Duodenal mucosa (tissue), 2 donors: Measurements from ENCODE around the gene RASEF.
A peak's percentile ranks its signal among the peaks of the same experiment; 100 is the strongest.

Source experiments
- H3K27ac ChIP-seq: one replicate; pipeline ENCODE4 v1.7.0; 2013; ENCODE audit warnings: low read depth, low read length
- H3K27me3 ChIP-seq, 2 donors: one replicate each; pipeline ENCODE4 v1.7.0; 2013; ENCODE audit warnings: low read length in 2 of 2, control low read depth in 1 of 2; ENCODE audit not compliant: insufficient read depth in 2 of 2, control insufficient read depth in 1 of 2
- H3K36me3 ChIP-seq, 2 donors: one replicate each; pipeline ENCODE4 v1.7.0; 2013; ENCODE audit warnings: low read length in 2 of 2, control low read depth in 1 of 2; ENCODE audit not compliant: insufficient read depth in 2 of 2, control insufficient read depth in 1 of 2
- H3K4me1 ChIP-seq, 2 donors: one replicate each; pipeline ENCODE4 v1.7.0; 2013; ENCODE audit warnings: low read length in 2 of 2, control low read depth in 1 of 2; ENCODE audit not compliant: insufficient read depth in 2 of 2, control insufficient read depth in 1 of 2
- H3K4me3 ChIP-seq, 2 donors: one replicate each; pipeline ENCODE4 v1.7.0; 2013; ENCODE audit warnings: low read length in 2 of 2, low read depth in 1 of 2
- H3K9ac ChIP-seq, 2 donors: one replicate each; pipeline ENCODE4 v1.7.0; 2013; ENCODE audit warnings: low read length in 2 of 2, low read depth in 1 of 2
- H3K9me3 ChIP-seq, 2 donors: one replicate each; pipeline ENCODE4 v1.7.0; 2013; ENCODE audit warnings: low read length in 2 of 2, control low read depth in 1 of 2; ENCODE audit not compliant: control insufficient read depth in 1 of 2

Gene RASEF

DNA sequence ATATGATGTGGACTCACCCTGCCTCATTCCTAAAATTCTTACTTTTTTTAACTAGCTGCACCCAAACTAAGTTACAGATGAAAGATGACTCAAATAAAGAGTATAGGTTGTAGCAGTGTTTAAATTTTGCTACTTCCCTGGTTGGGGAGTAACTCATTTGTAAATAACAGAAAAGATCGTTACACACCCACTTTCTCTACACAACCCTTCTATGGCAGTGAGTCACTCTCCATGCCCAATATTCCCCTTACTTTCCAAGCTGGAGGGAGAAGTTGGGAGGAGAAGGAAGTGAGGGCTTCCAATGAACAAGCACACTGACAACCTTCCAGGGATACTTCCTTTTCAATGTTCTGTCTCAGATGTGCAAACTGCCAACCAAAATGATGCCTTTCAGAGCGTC is 1.9 kb downstream of the RASEF start:
- Histone ChIP-seq H3K27me3 (no peaks in the 10 kb centered on the region), H3K9me3 (no peaks in the 10 kb centered on the region), H3K9ac (peak overlapping the region; percentile 29 to 45), H3K4me3 (peak overlapping the region; percentile 69 to 73), H3K27ac (no peak overlapping the region), H3K36me3 (no peaks in the 10 kb centered on the region), H3K4me1 (peaks cover 13 to 30% of the 10 kb centered on the region in 2 donors)

- no peak overlapping the region for H3K9ac ChIP-seq
- peaks cover 13 to 33% of the 10 kb centered on the region in 2 donors for H3K4me1 ChIP-seq
- H3K9me3 ChIP-seq = no peaks in the 10 kb centered on the region
- no peaks in the 10 kb centered on the region for H3K27me3 ChIP-seq
- no peak overlapping the region for H3K27ac ChIP-seq
- H3K4me3 ChIP-seq = peak overlapping the region in 1 of 2 donors; percentile 73
- H3K36me3 ChIP-seq = no peaks in the 10 kb centered on the region
Observed at GRCh38 chr9:83060556-83060955, 2.4 kb downstream of the RASEF start.

DNA sequence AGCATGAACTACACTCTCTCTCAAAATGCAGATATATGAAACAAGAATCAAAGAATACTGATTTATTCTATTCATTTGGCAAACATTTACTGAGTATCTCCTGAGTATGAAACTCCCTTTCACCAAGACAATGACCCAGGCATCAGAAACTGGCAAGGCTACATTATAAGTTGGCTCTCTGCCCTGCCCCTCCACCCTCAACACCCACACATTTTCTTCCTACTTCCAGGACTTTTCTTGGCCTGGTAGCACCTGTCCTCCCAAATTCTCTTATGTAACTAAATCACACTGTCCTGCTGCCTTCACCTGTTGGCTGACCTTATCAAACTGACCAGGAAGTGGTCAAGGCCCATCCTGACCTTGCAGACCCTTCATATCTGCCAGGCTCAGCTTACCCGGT is 3.5 kb downstream of the RASEF start:
- Histone ChIP-seq H3K4me1 (peaks cover 13 to 33% of the 10 kb centered on the region in 2 donors), H3K27me3 (no peaks in the 10 kb centered on the region), H3K36me3 (no peaks in the 10 kb centered on the region), H3K9me3 (no peaks in the 10 kb centered on the region), H3K4me3 (no peak overlapping the region), H3K27ac (no peak overlapping the region), H3K9ac (no peak overlapping the region)

DNA sequence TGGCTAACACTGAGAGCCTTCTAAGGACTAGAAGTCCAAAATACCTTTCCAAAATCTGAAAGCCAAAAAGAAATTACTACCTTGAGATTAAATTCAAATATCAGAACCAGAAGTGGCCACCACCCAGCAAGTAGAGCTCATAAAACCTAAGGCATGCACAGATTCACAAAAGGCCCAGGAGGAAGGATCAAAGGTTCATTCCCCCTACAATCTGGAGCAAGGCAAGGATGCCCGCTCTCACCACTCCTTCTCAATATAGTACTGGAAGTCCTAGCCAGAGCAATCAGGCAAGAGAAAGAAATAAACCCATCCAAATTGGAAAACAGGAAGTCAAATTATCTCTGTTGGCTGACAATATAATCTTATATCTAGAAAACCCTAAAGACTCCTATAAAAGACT is 6.0 kb downstream of the RASEF start:
- no peaks in the 10 kb centered on the region for H3K9me3 ChIP-seq
- H3K4me3 ChIP-seq = no peak overlapping the region
- H3K9ac ChIP-seq = no peak overlapping the region
- H3K27ac ChIP-seq = no peak overlapping the region
- no peaks in the 10 kb centered on the region for H3K27me3 ChIP-seq
- H3K36me3 ChIP-seq = no peaks in the 10 kb centered on the region
- H3K4me1 ChIP-seq = peaks cover 9 to 28% of the 10 kb centered on the region in 2 donors

GRCh38 chr9:83056174-83056573 is 6.8 kb downstream of the RASEF start:
- H3K4me1 ChIP-seq = peaks cover 6 to 26% of the 10 kb centered on the region in 2 donors
- no peaks in the 10 kb centered on the region for H3K36me3 ChIP-seq
- H3K27ac ChIP-seq = no peak overlapping the region
- no peak overlapping the region for H3K4me3 ChIP-seq
- H3K9me3 ChIP-seq = no peaks in the 10 kb centered on the region
- no peak overlapping the region for H3K9ac ChIP-seq
- no peaks in the 10 kb centered on the region for H3K27me3 ChIP-seq

GRCh38 chr9:83047839-83048775 is 14.8 kb downstream of the RASEF start:
- Histone ChIP-seq H3K27ac (no peak overlapping the region), H3K36me3 (no peaks in the 10 kb centered on the region), H3K9me3 (no peaks in the 10 kb centered on the region), H3K4me1 (no peaks in the 10 kb centered on the region), H3K27me3 (no peaks in the 10 kb centered on the region), H3K9ac (no peak overlapping the region), H3K4me3 (no peak overlapping the region)

GRCh38 chr9:83043597-83043996 is 19.3 kb downstream of the RASEF start:
- no peaks in the 10 kb centered on the region for H3K36me3 ChIP-seq
- no peaks in the 10 kb centered on the region for H3K27me3 ChIP-seq
- H3K4me1 ChIP-seq = no peaks in the 10 kb centered on the region
- no peak overlapping the region for H3K9ac ChIP-seq
- H3K4me3 ChIP-seq = no peak overlapping the region
- no peaks in the 10 kb centered on the region for H3K9me3 ChIP-seq
- H3K27ac ChIP-seq = no peak overlapping the region

DNA sequence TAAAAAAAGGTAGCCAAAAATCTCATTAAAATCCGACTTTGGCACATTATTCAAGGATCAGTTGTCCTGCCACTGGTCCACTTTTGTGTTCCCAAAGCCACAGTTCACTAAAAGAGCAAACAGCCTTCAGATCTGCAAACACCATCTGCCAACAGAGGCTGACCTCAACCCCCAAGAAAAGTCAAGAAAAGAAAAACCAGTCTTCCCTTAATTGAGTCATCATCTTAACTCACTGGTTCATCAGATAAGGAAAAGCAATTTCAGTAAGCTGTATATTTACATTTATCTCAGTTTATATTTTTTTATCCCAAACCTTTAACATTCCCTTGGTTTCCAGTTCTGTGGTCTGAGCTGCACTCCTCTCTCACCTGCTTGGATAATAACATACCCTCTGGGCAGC is 21.2 kb downstream of the RASEF start:
- Histone ChIP-seq H3K27ac (no peak overlapping the region), H3K9ac (no peak overlapping the region), H3K27me3 (no peaks in the 10 kb centered on the region)

GRCh38 chr9:83039303-83039702 is 23.6 kb downstream of the RASEF start:
- Histone ChIP-seq H3K9me3 (no peaks in the 10 kb centered on the region), H3K27me3 (no peaks in the 10 kb centered on the region), H3K27ac (no peak overlapping the region), H3K9ac (no peak overlapping the region), H3K4me3 (no peak overlapping the region), H3K36me3 (no peaks in the 10 kb centered on the region), H3K4me1 (no peaks in the 10 kb centered on the region)

More for the DNA sequence above, 21.2 kb downstream of the RASEF start:
- Histone ChIP-seq H3K4me1 (no peaks in the 10 kb centered on the region), H3K4me3 (no peak overlapping the region), H3K9me3 (no peaks in the 10 kb centered on the region), H3K36me3 (no peaks in the 10 kb centered on the region)

GRCh38 chr9:83036043-83036442 is 26.9 kb downstream of the RASEF start:
- Histone ChIP-seq H3K36me3 (no peaks in the 10 kb centered on the region), H3K4me1 (no peaks in the 10 kb centered on the region), H3K27ac (no peak overlapping the region), H3K9ac (no peak overlapping the region), H3K9me3 (no peaks in the 10 kb centered on the region), H3K27me3 (no peaks in the 10 kb centered on the region), H3K4me3 (no peak overlapping the region)
